Measurements from ENCODE around the gene CEMIP2. TPM values are rescaled to one million over a fixed set of nuclear protein-coding genes. Genes with fewer than 3 reads are reported as not detected.

Gene CEMIP2
- total RNA-seq, 4 donors from 2014 or later: 93.7 to 184 (median 110) TPM

GRCh38 chr9:71769175-71770161, 1.2 kb upstream of the CEMIP2 start:
- no peak for TF ChIP-seq CTCF (IDR thresholded peaks at IDR 0.05; ENCODE audit: low read depth)

GRCh38 chr9:71767776-71768321, 464 bp downstream of the CEMIP2 start:
- TF ChIP-seq CTCF (IDR thresholded peaks at IDR 0.05; ENCODE audit: low read depth): no peak

GRCh38 chr9:71767163-71767775, 1.0 kb downstream of the CEMIP2 start:
- no peak for TF ChIP-seq CTCF (IDR thresholded peaks at IDR 0.05; ENCODE audit: low read depth)

DNA sequence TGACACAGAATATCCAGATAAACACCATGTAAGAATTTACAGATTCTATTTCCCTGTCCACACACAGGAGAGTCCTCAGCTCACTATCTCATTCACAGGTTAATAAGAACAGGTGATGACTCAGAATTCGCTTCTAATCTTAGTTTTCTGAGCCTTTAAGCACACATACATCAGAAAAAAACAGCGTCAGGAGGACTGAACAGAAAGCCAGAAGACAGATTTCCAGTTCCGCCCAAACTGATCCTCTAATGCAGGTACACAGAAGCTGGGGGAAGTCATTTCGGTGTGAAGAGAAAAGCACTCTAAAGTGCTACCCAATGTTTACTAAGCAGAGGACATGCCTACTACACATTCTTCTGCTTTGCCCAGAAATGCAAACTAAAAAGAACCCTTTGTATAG, 1.6 kb downstream of the CEMIP2 start:
- no peak for TF ChIP-seq CTCF (IDR thresholded peaks at IDR 0.05; ENCODE audit: low read depth)

DNA sequence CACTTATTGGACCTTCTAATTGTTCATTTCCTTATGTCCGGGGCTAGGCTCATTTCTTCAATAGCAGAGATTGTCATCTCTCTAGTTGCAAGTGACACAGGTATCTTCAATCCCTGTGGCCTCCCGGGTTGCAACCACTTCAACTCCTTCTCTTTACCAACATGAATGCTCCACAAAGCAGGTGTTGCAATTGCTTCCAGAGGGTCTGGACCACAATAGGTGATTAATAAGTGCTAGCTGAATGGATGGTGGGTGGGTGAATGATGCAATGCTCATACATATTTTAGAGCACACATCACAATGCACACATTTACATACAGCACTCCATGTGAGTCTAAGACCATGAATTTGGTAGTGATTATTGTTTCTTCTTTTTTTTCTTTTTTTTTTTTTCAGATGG, 2.6 kb downstream of the CEMIP2 start:
- no peak for TF ChIP-seq CTCF (IDR thresholded peaks at IDR 0.05; ENCODE audit: low read depth)

DNA sequence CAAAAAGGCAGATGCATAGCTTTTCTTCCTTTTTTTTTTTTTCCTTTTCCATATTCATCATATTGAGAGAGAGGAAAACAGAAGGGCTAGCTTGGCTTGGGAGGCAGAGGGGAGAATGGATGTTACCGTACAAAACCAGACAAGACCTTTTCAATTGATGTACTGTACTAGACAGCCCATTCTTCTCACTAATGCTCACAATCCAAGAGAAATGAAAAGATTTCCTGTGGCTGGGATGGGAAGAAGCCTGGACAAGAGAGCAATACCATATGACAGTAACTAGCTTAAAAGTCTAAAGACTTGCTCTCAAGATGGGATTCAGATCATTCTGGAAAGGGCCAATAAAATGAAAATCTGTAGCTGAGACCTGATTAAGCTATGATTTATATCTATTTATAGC, 3.4 kb downstream of the CEMIP2 start:
- TF ChIP-seq CTCF (IDR thresholded peaks at IDR 0.05; ENCODE audit: low read depth): no peak

- TF ChIP-seq CTCF (IDR thresholded peaks at IDR 0.05; ENCODE audit: low read depth): no peak
Observed at GRCh38 chr9:71764463-71764862, 3.9 kb downstream of the CEMIP2 start.

All from subcutaneous adipose tissue (tissue), 4 donors.